ENCODE results near the gene ZNF700. TPM values are rescaled to one million over a fixed set of nuclear protein-coding genes. Genes with fewer than 3 reads are reported as not detected.
"Not testable (repeated sequence)": the region's sequence is repeated elsewhere in the genome, so short reads cannot be mapped to it uniquely, and the experiment has no call there.

The ZNF700 gene
- total RNA-seq, 1 experiment from 2014 or later = 9.3 TPM

DNA sequence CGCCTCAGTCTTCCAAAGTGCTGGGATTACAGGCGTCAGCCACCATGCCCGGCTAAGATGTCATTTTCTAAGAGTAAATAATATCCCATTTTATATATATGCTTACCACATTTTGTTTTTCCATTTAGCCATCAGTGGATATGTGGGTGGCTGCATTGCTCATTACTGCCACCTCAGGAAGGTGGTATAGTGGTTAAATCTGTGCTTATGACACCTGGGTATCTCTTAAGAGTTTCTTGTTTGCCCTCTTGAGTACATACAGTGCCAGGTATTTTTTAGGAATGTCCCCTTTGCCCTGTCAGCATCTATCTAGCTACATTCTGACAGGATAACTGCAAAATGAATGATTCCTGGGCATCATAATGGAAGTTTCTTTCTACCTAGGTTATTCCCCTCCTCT lies 22.7 kb upstream of the ZNF700 start (continued):
- TF ChIP-seq, protein P1, sequence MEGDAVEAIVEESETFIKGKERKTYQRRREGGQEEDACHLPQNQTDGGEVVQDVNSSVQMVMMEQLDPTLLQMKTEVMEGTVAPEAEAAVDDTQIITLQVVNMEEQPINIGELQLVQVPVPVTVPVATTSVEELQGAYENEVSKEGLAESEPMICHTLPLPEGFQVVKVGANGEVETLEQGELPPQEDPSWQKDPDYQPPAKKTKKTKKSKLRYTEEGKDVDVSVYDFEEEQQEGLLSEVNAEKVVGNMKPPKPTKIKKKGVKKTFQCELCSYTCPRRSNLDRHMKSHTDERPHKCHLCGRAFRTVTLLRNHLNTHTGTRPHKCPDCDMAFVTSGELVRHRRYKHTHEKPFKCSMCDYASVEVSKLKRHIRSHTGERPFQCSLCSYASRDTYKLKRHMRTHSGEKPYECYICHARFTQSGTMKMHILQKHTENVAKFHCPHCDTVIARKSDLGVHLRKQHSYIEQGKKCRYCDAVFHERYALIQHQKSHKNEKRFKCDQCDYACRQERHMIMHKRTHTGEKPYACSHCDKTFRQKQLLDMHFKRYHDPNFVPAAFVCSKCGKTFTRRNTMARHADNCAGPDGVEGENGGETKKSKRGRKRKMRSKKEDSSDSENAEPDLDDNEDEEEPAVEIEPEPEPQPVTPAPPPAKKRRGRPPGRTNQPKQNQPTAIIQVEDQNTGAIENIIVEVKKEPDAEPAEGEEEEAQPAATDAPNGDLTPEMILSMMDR (IDR thresholded peaks at IDR 0.05 in 2 of 3, conservative IDR thresholded peaks at IDR 0.05 in 1 of 3; ENCODE audit: borderline replicate concordance in 1 of 3, insufficient read depth in 1 of 3, low read depth in 2 of 3, low read length in 2 of 3) = no peak
- TF ChIP-seq SRF (IDR thresholded peaks at IDR 0.05; ENCODE audit: low read depth) (no peak), POLR2A (IDR thresholded peaks at IDR 0.05; ENCODE audit: borderline replicate concordance, extremely low read depth, insufficient read depth, insufficient read length) (no peak)
- TF ChIP-seq, protein P2, sequence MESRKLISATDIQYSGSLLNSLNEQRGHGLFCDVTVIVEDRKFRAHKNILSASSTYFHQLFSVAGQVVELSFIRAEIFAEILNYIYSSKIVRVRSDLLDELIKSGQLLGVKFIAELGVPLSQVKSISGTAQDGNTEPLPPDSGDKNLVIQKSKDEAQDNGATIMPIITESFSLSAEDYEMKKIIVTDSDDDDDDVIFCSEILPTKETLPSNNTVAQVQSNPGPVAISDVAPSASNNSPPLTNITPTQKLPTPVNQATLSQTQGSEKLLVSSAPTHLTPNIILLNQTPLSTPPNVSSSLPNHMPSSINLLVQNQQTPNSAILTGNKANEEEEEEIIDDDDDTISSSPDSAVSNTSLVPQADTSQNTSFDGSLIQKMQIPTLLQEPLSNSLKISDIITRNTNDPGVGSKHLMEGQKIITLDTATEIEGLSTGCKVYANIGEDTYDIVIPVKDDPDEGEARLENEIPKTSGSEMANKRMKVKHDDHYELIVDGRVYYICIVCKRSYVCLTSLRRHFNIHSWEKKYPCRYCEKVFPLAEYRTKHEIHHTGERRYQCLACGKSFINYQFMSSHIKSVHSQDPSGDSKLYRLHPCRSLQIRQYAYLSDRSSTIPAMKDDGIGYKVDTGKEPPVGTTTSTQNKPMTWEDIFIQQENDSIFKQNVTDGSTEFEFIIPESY (IDR thresholded peaks at IDR 0.05; ENCODE audit: extremely low read depth, insufficient replicate concordance, low read length) = no peak

DNA sequence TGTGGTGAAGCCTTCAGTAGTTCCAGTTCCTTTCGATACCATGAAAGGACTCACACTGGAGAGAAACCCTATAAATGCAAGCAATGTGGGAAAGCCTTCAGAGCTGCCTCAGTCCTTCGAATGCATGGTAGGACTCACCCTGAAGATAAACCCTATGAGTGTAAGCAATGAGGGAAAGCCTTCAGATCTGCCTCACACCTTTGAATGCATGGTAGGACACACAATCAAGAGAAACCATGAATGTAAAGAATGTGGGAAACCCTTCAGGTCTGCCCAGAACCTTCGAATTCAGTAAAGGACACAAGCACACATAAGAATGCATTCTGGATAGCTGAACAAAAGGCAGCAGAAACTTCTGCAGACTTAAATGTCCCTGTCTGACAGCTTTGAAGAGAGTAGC lies 19.0 kb upstream of the ZNF700 start:
- POLR2A ChIA-PET = no interaction called here
- intact Hi-C loops (cut with micrococcal nuclease) = no loop called here
- H3K27ac ChIP-seq (ENCODE audit: low read depth, low read length) = no peak overlapping the region

DNA sequence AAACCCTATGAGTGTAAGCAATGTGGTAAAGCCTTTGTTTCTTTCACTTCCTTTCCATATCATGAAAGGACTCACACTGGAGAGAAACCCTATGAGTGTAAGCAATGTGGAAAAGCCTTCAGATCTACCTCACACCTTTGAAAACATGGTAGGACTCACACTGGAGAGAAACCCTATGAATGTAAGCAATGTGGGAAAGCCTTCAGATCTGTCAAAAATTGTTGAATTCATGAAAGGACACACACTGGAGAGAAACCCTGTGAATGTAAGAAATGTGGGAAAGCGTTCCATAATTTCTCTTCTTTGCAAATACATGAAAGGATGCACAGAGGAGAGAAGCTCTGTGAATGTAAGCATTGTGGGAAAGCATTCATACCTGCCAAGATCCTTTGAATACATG lies 13.0 kb upstream of the ZNF700 start:
- RAD21 ChIA-PET (ENCODE audit: low non-redundant PET in 1 of 2, low total read pairs in 2 of 2, uncharacterized antibody in 2 of 2, unreplicated experiment in 2 of 2); POLR2A ChIA-PET: not testable (repeated sequence)

More for the DNA sequence above, 19.0 kb upstream of the ZNF700 start:
- no peaks in the 10 kb centered on the region for H4K20me1 ChIP-seq (ENCODE audit: insufficient read depth)
- no peaks in the 10 kb centered on the region for H3K79me2 ChIP-seq (ENCODE audit: insufficient read depth, low read length)
- no peaks in the 10 kb centered on the region for H3K4me1 ChIP-seq (ENCODE audit: control insufficient read depth in 1 of 2, insufficient read depth in 2 of 2, low read length in 2 of 2)
- ChIA-PET CTCF (no interaction called here), RAD21 (ENCODE audit: low non-redundant PET in 1 of 2, low total read pairs in 2 of 2, uncharacterized antibody in 2 of 2, unreplicated experiment in 2 of 2) (no interaction called here)
- no TSS peak for BruUV-seq (replicated peaks)
- no peaks in the 10 kb centered on the region for H3K9me2 ChIP-seq (ENCODE audit: insufficient read depth)
- H3K4me3 ChIP-seq (replicated peaks in 1 of 2; ENCODE audit: low read depth in 1 of 2, low read length in 2 of 2) = no peak overlapping the region
- no peak for TF ChIP-seq SIN3A (IDR thresholded peaks at IDR 0.05; ENCODE audit: low read depth)
- TF ChIP-seq JUND (IDR thresholded peaks at IDR 0.05) = no peak
- no peak for TF ChIP-seq TCF7L2 (IDR thresholded peaks at IDR 0.05; ENCODE audit: borderline replicate concordance, extremely low read depth, insufficient read depth, insufficient read length)
- no peak for TF ChIP-seq CBX3 (IDR thresholded peaks at IDR 0.05; ENCODE audit: low read depth)
- TF ChIP-seq CEBPB (IDR thresholded peaks at IDR 0.05; ENCODE audit: low read depth) = no peak
- TF ChIP-seq RAD21 (IDR thresholded peaks at IDR 0.05; ENCODE audit: low read depth) = no peak
- H3K4me2 ChIP-seq (ENCODE audit: low read length) = no peak overlapping the region
- ATAC-seq (no peak), DNase-seq (ENCODE audit: low read depth, low spot score) (no peak)
- no peaks in the 10 kb centered on the region for H3K36me3 ChIP-seq (ENCODE audit: control insufficient read depth in 1 of 2, insufficient read depth in 2 of 2, low read length in 2 of 2)
- H3K27me3 ChIP-seq (ENCODE audit: insufficient read depth, low read length) = no peaks in the 10 kb centered on the region
- no peak overlapping the region for H2AFZ ChIP-seq (ENCODE audit: low read depth, low read length, poor library complexity, severe bottlenecking)
- no peak overlapping the region for H3K9ac ChIP-seq (ENCODE audit: low read length)
- H3K9me3 ChIP-seq (ENCODE audit: control insufficient read depth in 1 of 2, insufficient read depth in 1 of 2, low read depth in 1 of 2, low read length in 2 of 2) = peaks cover 5 to 8% of the 10 kb centered on the region in 2 experiments; a peak in 2 of 4 replicates

More for the DNA sequence above, 13.0 kb upstream of the ZNF700 start:
- H3K4me2 ChIP-seq (ENCODE audit: low read length); H3K4me3 ChIP-seq (replicated peaks in 1 of 2; ENCODE audit: low read depth in 1 of 2, low read length in 2 of 2); H3K4me1 ChIP-seq (ENCODE audit: control insufficient read depth in 1 of 2, insufficient read depth in 2 of 2, low read length in 2 of 2); H3K27me3 ChIP-seq (ENCODE audit: insufficient read depth, low read length); H3K79me2 ChIP-seq (ENCODE audit: insufficient read depth, low read length); ATAC-seq; H3K9me2 ChIP-seq (ENCODE audit: insufficient read depth); H3K9ac ChIP-seq (ENCODE audit: low read length); H2AFZ ChIP-seq (ENCODE audit: low read depth, low read length, poor library complexity, severe bottlenecking); DNase-seq (ENCODE audit: low read depth, low spot score); intact Hi-C loops (cut with micrococcal nuclease); H3K36me3 ChIP-seq (ENCODE audit: control insufficient read depth in 1 of 2, insufficient read depth in 2 of 2, low read length in 2 of 2); BruUV-seq (replicated peaks); H3K27ac ChIP-seq (ENCODE audit: low read depth, low read length); H4K20me1 ChIP-seq (ENCODE audit: insufficient read depth); CTCF ChIA-PET; H3K9me3 ChIP-seq (ENCODE audit: control insufficient read depth in 1 of 2, insufficient read depth in 1 of 2, low read depth in 1 of 2, low read length in 2 of 2): not testable (repeated sequence)
